ENCODE results near the gene IBTK.
"Not testable (repeated sequence)": the region's sequence is repeated elsewhere in the genome, so short reads cannot be mapped to it uniquely, and the experiment has no call there.

Gene IBTK, protein sequence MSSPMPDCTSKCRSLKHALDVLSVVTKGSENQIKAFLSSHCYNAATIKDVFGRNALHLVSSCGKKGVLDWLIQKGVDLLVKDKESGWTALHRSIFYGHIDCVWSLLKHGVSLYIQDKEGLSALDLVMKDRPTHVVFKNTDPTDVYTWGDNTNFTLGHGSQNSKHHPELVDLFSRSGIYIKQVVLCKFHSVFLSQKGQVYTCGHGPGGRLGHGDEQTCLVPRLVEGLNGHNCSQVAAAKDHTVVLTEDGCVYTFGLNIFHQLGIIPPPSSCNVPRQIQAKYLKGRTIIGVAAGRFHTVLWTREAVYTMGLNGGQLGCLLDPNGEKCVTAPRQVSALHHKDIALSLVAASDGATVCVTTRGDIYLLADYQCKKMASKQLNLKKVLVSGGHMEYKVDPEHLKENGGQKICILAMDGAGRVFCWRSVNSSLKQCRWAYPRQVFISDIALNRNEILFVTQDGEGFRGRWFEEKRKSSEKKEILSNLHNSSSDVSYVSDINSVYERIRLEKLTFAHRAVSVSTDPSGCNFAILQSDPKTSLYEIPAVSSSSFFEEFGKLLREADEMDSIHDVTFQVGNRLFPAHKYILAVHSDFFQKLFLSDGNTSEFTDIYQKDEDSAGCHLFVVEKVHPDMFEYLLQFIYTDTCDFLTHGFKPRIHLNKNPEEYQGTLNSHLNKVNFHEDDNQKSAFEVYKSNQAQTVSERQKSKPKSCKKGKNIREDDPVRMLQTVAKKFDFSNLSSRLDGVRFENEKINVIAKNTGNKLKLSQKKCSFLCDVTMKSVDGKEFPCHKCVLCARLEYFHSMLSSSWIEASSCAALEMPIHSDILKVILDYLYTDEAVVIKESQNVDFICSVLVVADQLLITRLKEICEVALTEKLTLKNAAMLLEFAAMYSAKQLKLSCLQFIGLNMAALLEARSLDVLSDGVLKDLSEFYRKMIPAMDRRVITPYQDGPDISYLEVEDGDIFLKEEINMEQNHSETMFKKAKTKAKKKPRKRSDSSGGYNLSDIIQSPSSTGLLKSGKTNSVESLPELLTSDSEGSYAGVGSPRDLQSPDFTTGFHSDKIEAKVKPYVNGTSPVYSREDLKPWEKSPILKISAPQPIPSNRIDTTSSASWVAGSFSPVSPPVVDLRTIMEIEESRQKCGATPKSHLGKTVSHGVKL (N-terminal part only)

DNA sequence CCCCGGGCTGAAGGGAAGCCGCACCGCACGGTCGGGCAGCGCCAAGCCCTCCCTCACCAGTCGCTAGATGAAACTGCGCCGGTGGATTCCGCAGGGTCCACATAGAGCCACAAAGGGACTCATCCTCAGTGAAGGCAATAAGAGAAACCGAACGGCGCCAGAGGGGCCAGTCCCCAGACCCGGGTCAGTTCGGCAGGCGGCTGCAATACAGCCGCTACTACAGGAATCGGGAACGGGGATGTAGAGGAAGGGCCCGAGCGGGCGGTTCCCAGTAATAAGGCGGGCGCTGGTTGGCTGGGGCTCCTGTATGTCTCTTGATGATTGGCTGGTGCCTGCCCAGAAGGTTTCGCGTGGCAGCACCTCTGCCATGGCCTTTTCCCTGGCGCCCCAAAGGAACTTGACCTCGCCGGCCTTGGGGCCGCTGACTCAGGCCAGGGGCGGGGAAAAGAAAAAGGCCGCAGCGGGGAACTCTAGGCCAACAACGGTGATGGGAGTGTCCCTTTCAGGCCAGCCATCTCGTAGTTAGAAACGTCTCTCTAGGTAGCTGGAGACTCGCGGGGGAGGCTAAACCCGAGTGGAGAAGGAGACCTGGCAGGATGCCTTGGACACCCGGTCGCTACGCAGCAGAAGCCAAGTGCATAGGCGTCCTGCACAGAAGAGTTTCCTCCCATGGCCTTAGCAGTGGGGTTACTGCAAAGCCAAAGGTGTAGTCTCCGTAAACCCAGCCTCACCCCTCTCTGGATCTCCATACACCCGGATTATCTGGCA, at the start of gene IBTK:
TSS of gene IBTK (minus strand) at position 240 of the 768 bp plus-strand sequence. CDS start 7,258 bp downstream, outside the sequence.
- DNase-seq: peak; percentile 95

DNA sequence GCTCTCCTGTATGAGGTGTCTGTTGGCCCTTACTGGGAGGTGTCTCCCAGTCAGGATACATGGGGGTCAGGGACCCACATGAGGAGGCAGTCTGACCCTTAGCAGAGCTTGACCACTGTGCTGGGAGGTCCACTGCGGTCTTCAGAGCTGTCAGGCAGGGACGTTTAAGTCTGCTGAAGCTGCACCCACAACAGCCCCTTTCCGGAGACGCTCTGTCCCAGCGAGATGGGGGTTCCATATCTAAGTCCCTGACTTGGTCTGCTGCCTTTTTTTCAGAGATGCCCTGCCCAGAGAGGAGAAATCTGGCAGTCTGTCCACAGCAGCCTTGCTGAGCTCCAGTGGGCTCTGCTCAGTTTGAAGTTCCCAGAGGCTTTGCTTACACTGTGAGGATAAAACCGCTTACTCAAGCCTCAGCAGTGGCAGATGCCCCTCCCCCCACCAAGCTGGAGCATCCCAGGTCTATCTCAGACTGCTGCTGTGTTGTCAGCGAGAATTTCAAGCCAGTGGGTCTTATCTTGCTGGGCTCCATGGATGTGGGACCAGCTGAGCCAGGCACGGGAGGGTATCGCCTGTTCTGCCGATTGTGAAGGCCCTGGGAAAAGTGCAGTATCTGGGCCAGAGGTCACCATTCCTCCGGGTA, 36.3 kb upstream of the IBTK start:
- no peak for DNase-seq

DNA sequence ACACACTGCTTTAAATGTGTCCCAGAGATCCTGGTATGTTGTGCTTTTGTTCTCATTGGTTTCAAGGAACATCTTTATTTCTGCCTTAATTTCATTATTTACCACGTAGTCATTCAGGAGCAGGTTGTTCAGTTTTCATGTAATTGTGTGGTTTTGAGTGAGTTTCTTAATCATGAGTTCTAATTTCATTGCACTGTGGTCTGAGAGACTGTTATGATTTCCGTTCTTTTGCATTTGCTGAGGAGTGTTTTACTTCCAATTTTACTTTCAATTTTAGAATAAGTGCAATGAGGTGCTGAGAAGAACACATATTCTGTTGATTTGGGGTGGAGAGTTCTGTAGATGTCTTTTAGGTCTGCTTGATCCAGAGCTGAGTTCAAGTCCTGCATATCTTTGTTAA, 34.0 kb upstream of the IBTK start:
- DNase-seq: not testable (repeated sequence)

DNA sequence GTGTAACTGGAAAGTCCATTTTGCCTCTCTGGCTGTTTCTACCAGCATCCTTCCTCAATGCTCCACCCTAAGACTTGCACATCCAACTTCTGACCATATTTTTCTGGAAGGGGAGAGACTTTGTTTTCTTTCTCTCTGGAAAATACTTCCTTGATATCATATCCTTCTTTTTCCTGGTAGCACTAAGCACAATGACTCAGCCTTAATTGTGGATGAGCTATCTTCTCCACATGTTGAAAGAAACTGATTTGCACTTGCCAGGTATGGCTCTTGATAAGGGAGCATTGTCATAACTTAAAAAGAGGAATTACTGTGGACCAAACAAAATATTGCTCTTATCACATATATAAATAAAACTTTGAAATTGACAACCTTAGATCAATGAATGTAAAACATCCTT, 30.1 kb upstream of the IBTK start:
- DNase-seq: no peak

DNA sequence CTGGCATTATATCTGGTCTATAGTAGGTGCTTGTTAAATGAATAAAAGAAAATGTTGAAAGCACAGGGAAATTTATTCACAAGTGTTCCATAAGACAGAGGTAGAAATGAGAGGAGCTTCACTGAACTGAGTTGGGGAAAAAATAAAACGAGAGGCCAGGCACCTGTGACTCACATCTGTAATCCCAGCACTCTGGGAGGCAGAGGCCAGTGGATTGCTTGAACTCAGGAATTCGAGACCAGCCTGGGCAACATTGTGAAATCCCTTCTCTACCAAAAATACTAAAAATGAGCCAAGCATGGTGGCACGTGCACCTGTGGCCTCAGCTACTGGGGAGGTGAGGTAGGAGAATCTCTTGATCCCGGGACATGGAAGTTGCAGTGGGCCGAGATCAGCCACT, 28.1 kb upstream of the IBTK start:
- no peak for DNase-seq

DNA sequence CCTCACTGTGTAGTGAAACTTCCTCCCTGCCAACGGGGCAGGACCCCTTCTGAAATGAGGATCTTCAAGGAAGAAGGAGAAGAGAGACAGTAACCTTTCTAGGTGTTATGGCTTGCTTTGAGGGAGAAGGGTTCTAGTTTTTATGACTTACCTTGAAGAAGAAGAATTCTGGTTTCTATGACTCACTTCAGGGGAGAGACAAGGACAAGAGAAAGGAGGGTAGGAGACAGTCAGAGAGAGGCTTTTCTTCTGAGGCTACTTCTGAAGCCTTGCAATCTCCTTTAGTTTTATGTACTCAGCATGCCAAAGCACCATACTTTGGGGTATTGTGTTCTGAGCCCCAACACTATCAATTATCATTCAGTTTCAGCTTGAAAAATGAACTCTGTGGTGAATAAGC, 25.8 kb upstream of the IBTK start:
- DNase-seq: no peak

DNA sequence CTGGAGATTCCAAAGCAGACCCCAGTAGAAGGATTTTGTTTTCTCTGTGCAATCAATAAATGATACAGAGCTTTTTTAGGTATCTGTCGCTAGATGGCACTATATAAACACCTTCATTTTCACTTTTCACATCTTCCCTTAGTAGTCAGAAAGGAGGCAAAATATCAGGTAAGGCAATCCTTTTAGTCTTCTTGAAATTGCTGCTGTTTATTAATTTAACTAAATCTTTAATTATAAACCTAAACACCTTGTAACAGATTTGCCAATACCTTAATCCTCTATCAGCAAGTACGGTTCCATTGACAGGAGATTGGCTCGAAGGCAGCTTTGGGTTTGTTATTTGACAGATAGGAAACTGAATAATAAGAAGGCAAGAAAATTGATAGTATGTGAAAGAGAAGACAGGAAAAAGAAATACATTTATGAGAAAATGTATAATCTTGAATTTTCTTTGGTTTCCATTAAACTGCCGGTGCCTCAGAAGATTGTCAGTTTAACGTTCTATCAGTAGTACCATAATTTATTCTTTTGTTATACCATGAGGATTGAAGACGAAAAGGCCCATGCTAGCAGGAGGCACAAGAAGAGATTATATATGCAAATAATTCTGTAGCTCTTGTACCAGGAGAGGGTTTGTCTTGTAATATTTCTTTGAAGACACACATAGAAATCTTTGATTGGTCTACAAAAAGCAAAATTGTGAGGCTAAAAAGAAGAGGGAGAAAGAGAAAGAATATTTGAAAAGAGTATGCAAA, 23.5 kb upstream of the IBTK start:
- DNase-seq: peak; percentile 60

DNA sequence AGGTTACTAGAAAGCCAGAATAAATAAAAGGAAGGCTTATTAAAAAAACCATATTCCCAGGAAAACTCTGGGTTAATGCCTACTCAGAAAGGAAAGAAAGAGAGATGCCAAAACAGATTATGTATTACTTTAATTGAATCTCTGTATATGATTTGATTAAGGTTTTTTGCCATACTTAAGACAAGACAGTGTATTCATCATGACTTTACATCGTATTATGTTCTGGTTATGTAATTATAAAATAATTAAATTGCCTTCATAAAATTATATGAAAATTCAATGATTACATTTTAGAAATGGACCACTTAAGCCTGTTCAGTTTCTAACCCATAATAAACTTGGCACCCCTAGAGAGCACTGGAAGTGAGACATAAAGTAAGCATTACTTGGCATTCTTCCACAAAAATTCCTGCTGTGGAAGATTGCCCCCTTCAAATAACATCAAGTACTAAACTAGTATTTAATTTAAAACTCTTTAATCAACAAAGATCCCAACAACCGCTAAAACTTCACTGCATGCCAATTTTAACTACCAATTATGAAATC, 20.8 kb upstream of the IBTK start:
- no peak for DNase-seq

DNA sequence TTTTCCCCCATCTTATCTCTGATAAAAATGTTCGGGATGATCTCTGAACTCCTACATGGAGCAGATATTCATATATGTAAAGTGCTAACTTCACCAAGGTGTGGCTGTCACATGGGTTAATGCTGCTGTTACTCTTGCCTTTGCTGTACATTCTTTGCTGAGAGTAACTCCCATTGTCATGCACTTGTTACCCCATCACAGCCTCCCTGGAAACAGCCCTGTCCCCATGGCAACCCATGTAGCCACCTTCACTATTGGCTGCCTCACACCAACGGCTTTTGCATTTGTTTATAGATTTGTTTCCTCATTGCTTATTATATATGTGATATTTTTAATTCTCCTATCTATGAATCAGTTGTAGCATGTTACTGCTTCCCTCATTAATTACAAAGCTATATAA, 17.3 kb upstream of the IBTK start:
- DNase-seq: no peak

DNA sequence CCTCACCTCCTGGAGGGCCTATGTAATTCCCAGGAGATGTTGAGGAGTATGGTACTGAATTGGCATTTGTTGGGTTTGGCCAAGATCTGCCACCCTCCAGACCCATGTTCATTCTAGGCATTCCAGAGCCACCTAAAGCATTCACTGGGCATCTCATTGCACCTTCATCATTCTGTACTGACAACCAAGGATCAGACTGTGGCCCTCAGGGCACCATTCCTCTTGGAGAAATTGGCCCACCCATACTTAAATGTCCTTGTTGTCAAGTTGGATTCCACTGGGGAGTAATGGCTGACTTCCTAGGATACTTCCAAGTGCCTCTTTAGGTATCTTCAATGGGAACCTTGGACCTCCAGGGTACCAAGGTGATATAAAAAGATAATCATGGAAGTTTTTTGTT, 16.8 kb upstream of the IBTK start:
- no peak for DNase-seq

DNA sequence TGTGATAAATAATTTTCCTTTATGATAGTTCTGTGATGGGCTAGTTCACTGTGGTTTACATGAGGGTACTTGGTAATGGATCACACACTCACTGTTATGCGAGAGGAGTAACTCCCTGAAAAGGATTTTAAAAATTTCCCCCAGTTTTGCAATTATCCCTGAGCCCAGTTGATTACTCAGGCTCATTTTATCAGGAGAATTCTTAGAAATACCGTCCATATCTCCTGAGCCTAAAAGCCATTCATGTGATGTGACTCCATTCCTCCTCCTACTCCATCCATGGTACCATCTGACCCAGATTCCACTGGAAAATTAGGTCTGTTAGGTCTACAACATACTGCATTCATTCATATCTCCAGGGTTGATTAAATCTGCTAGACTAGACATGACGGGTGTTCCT, 16.4 kb upstream of the IBTK start:
- no peak for DNase-seq

DNA sequence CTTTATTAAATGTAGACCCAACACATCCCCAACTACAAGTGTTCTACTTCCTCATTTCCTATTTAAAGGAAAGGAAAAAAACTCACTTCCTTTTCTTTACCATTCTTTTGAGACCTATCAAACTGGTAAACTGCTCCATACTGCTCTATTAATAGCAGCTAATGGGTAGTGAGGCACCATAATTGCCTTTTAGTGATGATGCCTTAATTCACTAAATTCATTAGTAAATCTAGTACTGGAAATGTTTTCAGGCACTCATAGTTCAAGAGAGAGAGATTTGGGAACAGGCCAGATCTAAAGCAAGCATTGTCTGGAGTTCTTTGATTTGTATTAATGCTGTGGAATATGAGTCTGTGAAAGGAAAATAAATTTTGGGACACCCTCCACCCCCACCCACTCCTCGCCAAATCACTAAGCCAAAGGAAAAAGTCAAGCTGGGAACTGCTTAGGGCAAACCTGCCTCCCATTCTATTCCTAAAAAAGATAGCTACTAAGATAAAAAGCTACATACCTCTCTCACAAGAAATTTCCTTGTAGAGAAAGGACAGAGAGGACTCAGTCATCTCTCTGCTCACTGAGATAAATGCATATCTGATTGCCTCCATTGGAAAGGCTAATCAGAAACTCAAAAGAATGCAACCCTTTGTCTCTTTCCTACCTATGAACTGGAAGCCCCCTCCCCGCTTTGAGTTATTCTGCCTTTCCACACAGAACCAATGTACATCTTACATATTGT, 13.6 kb upstream of the IBTK start:
- DNase-seq: no peak

DNA sequence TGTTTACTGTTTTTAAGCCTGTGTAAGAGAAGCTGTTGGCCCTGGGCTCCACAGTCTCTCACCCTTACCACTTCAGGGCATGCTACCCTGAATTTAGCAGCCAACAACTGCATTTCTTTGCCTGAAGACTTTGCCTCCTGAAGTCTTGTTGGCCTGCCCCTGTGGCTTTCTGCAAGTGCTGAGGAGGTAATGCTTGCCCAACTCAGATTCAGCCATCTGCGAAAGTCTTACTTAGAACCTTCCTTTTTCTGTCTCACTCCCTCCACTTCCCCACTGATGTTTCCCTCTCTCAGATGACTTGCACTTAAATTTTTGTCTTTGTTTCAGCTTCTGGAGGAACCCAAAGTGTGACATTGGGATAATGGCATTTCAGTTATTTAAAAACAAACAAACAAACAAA, 11.8 kb upstream of the IBTK start:
- no peak for DNase-seq

DNA sequence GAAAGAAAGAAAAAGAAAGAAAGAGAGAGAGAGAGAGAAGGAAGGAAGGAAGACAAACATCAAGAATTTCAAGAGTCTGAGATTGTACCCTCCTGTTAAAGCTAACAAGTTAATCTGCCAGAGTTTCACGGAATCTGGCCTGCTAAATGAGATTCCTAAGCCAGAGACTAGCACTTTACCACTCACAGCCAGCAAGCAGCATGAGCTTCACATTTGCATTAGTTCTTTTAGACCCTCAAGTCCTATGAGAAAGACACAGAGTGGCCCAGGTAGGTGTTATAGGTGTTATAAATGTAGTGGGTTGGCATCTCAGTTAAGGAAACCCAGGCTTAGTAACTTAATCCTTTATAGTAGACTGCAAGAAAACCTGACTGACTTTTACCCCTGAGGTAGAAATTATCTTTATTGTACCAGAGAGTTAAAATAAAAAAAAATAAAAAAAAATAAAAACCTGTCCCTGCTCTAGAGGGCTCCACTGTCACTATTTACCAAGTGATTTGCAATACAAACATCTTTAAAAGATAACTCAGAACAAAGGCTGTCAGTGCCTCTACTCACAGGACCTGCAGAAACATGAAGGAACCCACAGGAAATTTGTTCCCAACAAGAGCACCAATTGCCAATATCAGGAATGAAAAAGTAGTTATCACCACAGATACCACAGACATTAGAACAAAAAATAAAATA, 9.7 kb upstream of the IBTK start:
- no peak for DNase-seq

DNA sequence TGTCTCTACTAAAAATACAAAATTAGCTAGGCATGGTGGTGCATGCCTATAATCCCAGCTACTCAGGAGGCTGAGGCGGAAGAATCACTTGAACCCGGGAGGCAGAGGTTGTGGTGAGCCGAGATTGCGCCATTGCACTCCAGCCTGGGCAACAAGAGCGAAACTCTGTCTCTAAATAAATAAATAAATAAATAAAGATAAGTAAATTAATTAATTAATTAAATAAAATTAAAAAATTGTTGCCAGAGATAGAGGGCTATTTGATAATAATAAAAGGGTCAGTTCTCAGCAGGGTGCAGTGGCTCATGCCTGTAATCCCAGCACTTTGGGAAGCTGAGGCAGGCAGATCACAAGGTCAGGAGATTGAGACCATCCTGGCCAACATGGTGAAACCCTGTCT, 7.2 kb upstream of the IBTK start:
- not testable (repeated sequence) for DNase-seq

DNA sequence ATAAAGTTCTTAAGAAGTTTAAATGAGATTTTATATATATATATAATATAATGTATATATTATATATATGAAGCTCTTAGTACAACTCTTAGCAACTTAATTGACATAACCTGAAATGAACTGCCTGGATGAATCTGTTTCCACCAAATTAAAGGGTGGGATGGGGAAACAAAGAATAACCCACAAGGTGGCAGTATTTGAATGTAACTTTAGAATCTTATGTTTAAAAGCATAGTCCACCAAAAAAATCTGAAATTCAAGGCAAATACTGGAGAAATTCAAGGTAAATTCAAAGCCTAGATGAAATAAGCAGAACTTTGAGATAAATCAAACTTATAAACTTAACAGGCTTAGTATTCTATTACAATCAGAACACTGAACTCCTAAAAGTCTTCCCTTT, 4.4 kb upstream of the IBTK start:
- DNase-seq: peak; percentile 35

DNA sequence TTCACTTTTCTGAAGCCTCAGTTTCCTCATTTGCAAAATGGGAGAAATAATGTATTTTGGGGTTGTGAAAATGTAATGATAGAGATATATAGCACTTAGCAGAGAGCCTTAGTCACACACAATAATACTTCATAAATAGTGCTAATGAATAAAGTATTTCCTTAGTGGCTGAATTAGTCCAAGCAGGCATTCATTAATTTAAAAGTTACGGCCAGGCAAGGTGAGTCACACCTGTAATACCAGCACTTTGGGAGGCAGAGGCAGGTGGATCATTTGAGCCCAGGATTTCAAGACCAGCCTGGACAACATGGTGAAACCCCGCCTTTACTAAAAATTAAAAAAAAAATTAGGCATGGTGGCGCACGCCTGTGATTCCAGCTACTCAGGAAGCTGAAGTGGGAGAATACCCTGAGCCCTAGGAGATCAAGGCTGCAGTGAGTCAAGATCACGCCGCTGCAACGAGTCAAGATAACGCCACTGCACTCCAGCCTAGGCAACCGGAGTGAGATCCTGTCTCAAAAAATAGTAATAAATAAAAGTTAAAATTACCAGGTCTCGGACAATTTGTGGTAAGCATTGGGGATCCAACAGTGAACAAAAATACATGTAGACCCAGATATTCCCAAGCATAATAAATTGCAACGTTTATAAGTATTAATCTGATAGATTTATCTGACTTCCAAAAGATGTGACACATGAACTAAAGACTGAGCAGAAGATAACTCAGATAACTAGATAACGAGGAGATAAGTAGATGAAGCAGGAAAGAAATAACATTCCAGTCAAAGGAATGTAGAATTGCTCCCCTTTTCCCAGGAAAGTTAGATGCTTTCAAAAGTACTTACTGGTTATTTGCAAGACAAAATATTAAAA, 2.1 kb upstream of the IBTK start:
- no peak for DNase-seq

DNA sequence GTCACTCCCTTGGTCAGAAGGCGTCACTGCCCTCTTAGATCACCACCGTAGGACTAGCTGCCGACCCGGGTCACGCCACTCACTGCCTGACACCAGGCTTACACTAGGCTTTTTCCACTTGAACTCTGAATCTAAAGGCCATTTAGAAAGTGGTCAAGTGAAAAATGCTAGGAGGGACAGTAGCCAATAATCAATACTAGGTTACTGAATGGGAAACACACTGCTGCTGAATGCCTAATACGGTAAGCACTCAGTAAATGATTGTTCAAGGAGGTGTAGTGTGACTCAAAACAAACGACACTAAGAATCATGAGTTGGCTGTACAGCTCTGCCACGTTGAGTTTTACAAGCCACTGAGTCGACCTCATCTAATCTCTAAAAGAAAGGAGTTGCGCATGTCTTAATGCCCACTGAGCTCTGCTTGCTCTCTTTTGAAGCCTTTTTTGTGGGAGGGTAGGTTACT, 760 bp upstream of the IBTK start:
- peak; percentile 60 for DNase-seq

Data from midbrain (tissue), 1 donor.